GM10248 (cell line): ENCODE results near the gene C14orf132.

Experiments
- CTCF ChIA-PET: fragments of 300-600 bp; sonication (Branson Sonifier 250); formaldehyde crosslinking; extraction: SDS; loops from one replicate; lab custom pipeline; 2021; ENCODE audit warnings: antibody characterized with exemption; lab: Yijun Ruan, JAX
- POLR2A ChIA-PET: fragments of 350-650 bp; sonication (Branson Sonifier 250); formaldehyde crosslinking; extraction: SDS; loops from one replicate; lab custom pipeline; 2020; ENCODE audit warnings: antibody characterized with exemption; lab: Yijun Ruan, JAX
- DNase-seq: peaks from one replicate; pipeline ENCODE4 v3.0.0; 2012; ENCODE audit errors: extremely low spot score
- TF ChIP-seq, protein P1 (sequence below): IDR thresholded peaks from 2 replicates; pipeline ENCODE4 v1.5.1; 2012; ENCODE audit warnings: mild to moderate bottlenecking, low read depth; ENCODE audit errors: extremely low read depth, missing control alignments, control extremely low read depth

Gene C14orf132

DNA sequence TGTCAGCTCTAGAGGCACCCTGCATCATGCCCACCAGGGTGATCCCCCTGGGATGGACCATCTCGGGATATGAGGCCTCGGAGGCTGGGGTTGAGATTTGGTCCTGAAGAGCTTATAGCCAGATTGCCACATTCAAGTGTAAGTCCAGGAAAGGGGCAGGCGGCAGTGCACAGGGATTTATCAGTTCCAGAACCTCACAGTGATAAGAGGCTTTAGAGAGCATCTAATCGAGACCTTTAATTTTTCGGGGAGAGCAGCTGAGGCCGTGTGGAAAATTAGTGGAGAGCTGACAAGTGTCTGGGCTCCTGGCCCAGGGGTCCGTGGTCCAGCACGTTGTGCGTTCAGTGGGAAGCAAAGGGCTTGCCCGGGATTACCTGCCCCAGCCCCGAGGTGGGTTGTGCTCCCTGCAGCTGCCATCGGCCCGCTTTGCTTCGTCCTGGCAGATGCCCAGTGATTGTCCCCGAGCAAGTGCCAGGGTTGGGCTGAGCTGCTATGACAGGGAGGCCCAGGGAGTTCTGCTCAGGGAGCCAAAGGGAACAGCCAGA is 52.1 kb downstream of the C14orf132 start:
- CTCF ChIA-PET: interaction anchor here (1.6 to 1.7 kb wide), 2 partner anchors 10 to 39 kb away, joined by 4 read pairs; no protein-coding TSS in a partner anchor
- DNase-seq: no peak
- POLR2A ChIA-PET: no interaction called here
- TF ChIP-seq, protein P1, sequence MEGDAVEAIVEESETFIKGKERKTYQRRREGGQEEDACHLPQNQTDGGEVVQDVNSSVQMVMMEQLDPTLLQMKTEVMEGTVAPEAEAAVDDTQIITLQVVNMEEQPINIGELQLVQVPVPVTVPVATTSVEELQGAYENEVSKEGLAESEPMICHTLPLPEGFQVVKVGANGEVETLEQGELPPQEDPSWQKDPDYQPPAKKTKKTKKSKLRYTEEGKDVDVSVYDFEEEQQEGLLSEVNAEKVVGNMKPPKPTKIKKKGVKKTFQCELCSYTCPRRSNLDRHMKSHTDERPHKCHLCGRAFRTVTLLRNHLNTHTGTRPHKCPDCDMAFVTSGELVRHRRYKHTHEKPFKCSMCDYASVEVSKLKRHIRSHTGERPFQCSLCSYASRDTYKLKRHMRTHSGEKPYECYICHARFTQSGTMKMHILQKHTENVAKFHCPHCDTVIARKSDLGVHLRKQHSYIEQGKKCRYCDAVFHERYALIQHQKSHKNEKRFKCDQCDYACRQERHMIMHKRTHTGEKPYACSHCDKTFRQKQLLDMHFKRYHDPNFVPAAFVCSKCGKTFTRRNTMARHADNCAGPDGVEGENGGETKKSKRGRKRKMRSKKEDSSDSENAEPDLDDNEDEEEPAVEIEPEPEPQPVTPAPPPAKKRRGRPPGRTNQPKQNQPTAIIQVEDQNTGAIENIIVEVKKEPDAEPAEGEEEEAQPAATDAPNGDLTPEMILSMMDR: no peak

DNA sequence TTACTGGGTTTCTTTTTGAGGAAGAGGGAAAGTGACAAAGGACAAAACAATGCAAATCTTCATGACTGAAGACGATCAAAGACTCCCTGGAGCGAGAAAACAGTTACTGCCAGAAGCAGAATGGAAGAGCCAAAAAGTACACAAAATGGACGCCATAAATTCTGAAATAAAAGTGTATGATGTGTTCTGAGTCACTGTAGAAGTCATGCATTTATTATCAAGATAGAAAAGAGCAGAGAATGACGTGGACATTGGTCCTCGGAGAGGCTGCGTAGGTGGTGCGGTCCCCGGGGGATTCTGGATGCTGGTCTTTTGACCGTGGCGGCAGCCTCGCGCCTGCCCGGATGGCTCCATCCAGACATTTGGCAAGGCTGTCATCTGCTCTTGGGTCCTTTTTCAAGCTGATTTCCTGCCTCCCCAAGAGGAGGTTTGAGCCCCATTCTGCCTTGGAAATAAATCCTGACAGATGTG is 52.8 kb downstream of the C14orf132 start:
- CTCF ChIA-PET: interaction anchor here (1.6 to 1.7 kb wide), 2 partner anchors 9 to 40 kb away, joined by 4 read pairs; no protein-coding TSS in a partner anchor
- TF ChIP-seq, protein P1: no peak
- POLR2A ChIA-PET: no interaction called here
- DNase-seq: no peak

DNA sequence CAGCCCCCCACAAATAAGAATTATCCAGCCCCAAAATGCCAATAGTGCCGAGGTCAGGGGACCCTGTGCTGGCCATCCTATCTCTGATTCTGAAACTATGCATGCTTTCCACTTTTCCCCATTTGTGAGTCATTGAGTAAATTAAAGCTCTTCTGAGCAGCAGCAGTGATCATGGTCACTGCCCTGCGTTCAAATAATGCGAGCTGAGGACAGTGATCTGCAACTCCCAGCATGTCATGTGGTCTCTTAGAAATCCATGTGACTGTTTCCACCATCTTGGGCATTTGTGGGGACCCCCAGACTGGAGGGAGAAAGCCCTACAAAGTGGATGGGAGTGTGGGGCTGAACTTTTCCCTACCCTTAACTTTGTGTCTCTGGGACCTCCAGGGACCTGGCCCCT is 53.8 kb downstream of the C14orf132 start:
- DNase-seq: no peak
- TF ChIP-seq, protein P1: no peak
- ChIA-PET CTCF (interaction anchor here (1.7 kb wide), 1 partner anchor 41 kb away, joined by 4 read pairs; no protein-coding TSS in a partner anchor), POLR2A (no interaction called here)

DNA sequence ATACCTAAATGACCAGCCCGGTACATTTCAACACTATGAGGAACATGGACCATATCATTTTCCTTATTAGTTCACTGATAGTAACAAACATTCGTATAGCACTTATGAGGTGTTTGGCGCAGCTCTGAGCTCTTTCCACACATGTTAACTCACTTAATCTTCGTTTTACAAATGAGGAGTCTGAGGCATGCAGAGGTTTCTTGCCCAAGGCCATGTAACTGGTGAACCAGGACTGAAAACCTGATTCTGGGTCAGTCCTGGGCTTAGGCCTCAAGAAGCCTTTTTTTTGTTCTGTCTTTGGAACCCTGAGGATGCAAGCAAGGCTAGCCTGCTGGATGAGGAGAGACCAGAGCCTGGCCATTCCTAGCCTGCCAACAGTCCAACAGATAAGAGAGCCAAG is 55.0 kb downstream of the C14orf132 start:
- ChIA-PET POLR2A (no interaction called here), CTCF (no interaction called here)
- TF ChIP-seq, protein P1: no peak
- no peak for DNase-seq

DNA sequence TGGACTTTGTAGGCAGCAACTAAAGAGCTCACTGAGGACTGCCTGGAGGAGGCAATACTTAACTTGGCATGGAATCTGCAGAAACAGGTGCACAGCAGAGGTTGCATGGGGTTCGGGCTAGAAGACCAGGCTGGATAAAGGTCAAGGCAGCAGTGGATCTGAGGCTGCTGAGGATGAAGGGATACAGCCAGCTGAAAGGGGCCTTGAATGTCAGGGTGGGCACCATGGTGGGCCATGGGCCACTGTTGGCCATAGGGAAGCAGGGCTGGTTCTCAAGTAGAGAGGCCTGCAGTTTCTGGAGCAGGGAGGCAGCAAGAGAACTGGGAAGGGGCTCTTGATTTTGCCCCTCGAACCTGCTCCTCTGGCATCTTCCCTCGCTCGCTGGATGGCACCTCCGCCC is 55.5 kb downstream of the C14orf132 start:
- no peak for DNase-seq
- CTCF ChIA-PET: interaction anchor here (1.5 kb wide), 1 partner anchor 181 kb away, joined by 4 read pairs; no protein-coding TSS in a partner anchor
- POLR2A ChIA-PET: no interaction called here
- TF ChIP-seq, protein P1: no peak

DNA sequence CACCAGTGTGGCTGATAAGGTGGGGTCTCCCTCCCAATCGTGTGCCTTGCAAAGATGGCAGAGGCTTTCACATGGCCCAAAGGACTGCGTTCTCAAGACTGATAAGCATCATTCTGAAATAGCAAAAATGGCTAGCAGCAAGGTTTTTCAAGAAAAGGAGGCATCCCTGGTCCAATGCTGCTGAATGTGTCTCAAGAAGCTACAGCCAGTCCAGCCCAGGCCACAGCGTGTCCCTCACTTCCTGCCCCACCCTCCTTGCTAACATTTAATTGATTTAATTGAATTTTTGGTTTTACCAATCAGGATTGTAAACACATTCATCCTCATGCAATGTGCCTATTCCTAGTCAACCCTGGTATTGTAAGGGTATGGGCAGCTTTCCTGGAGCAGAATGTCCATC is 55.9 kb downstream of the C14orf132 start:
- TF ChIP-seq, protein P1: no peak
- DNase-seq: no peak
- POLR2A ChIA-PET: no interaction called here
- CTCF ChIA-PET: interaction anchor here (1.2 to 1.5 kb wide), 2 partner anchors 180 to 183 kb away, joined by 3 to 4 read pairs; no protein-coding TSS in a partner anchor
